Mucosa of descending colon (tissue), 3 donors: ENCODE data around the gene BMAL1. TPM values are rescaled to one million over a fixed set of nuclear protein-coding genes. Genes with fewer than 3 reads are reported as not detected.

ENCODE experiments used
- ATAC-seq: fragments of 200-7000 bp; cut with Tn5 transposase; one replicate; pipeline ENCODE4 v1.9.1; 2020; ENCODE audit warnings: mild to moderate bottlenecking, moderate library complexity
- DNase-seq, 3 donors: peaks; one replicate each; pipeline ENCODE4 v3.0.0-alpha.2; 2020
- H3K36me3 ChIP-seq: fragments of 200-600 bp; one replicate; pipeline ENCODE4 v1.8.0; 2021; ENCODE audit warnings: low read depth, mild to moderate bottlenecking
- H3K4me1 ChIP-seq: fragments of 200-600 bp; one replicate; pipeline ENCODE4 v1.8.0; 2021; ENCODE audit warnings: low read depth, mild to moderate bottlenecking
- H3K4me3 ChIP-seq: fragments of 200-600 bp; one replicate; pipeline ENCODE4 v1.8.0; 2021; ENCODE audit warnings: mild to moderate bottlenecking
- H3K9me3 ChIP-seq: fragments of 200-600 bp; one replicate; pipeline ENCODE4 v1.8.0; 2021; ENCODE audit warnings: mild to moderate bottlenecking
- intact Hi-C, 2 donors: fragments of 100-400 bp; cut with DNase I in 1 of 2; cut with micrococcal nuclease in 1 of 2; formaldehyde crosslinking; loops; one replicate each; pipeline versions ENCODE4 v1.11.0 to v1.11.1; 2022; cut with DNase I, micrococcal nuclease
- total RNA-seq, 3 donors: library from RNA; stranded (reverse); fragmentation: NEBNext Ultra II Directional in 2 of 3; extraction: Animal tissue kit (Norgen Biotek cat#: 25700) in 2 of 3; gene quantifications; one replicate each; pipeline versions ENCODE4 v1.2.1 to v1.2.4, GENCODE V29; 2021 to 2023
- TF ChIP-seq, protein P1 (sequence below): fragments of 200-600 bp; IDR thresholded peaks from one replicate; pipeline ENCODE4 v1.8.0; 2022; ENCODE audit warnings: antibody characterized with exemption, mild to moderate bottlenecking
- donor health status: DM: no; HTN: no; CAD: no; lungs with moderate emphysema.
- donor health status: DM: no; HTN: no; CAD: no.
- donor health status: DM: no; HTN: yes; CAD: no.

Gene BMAL1
- total RNA-seq, 3 donors from 2014 or later = 26.6 to 40.1 (median 29.8) TPM

- DNase-seq = no peak
- ATAC-seq = peak; percentile 27
- TF ChIP-seq, protein P1, sequence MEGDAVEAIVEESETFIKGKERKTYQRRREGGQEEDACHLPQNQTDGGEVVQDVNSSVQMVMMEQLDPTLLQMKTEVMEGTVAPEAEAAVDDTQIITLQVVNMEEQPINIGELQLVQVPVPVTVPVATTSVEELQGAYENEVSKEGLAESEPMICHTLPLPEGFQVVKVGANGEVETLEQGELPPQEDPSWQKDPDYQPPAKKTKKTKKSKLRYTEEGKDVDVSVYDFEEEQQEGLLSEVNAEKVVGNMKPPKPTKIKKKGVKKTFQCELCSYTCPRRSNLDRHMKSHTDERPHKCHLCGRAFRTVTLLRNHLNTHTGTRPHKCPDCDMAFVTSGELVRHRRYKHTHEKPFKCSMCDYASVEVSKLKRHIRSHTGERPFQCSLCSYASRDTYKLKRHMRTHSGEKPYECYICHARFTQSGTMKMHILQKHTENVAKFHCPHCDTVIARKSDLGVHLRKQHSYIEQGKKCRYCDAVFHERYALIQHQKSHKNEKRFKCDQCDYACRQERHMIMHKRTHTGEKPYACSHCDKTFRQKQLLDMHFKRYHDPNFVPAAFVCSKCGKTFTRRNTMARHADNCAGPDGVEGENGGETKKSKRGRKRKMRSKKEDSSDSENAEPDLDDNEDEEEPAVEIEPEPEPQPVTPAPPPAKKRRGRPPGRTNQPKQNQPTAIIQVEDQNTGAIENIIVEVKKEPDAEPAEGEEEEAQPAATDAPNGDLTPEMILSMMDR = no peak
- intact Hi-C loops = no loop called here
- Histone ChIP-seq H3K4me3 (no peak overlapping the region), H3K4me1 (peaks cover 17% of the 10 kb centered on the region), H3K36me3 (no peaks in the 10 kb centered on the region), H3K9me3 (no peaks in the 10 kb centered on the region)
Measured at GRCh38 chr11:13329670-13330356, 52.2 kb downstream of the BMAL1 start.

DNA sequence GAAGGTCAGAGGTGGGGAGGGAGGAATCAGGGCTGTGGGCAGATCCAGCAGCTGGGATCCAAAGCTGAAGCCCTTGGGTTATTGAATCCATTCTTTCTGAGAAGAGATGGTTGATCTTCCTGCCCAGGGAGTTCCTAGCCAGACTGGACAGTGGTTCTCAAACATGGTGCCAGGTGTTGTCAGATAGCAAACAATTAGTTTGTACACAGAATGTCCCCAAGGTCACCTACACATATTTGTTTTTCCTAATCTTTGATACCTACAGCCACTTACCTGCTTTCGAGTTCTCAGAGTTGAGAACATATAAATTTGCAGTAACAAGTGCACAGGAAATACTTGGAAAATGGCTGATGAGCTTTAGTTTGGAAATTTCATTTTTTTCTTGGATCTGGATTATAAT, 54.5 kb downstream of the BMAL1 start:
- H3K9me3 ChIP-seq = no peaks in the 10 kb centered on the region
- TF ChIP-seq, protein P1 = no peak
- intact Hi-C loops = no loop called here
- DNase-seq (no peak), ATAC-seq (no peak)
- H3K4me1 ChIP-seq = peaks cover 17% of the 10 kb centered on the region
- no peaks in the 10 kb centered on the region for H3K36me3 ChIP-seq
- no peak overlapping the region for H3K4me3 ChIP-seq

DNA sequence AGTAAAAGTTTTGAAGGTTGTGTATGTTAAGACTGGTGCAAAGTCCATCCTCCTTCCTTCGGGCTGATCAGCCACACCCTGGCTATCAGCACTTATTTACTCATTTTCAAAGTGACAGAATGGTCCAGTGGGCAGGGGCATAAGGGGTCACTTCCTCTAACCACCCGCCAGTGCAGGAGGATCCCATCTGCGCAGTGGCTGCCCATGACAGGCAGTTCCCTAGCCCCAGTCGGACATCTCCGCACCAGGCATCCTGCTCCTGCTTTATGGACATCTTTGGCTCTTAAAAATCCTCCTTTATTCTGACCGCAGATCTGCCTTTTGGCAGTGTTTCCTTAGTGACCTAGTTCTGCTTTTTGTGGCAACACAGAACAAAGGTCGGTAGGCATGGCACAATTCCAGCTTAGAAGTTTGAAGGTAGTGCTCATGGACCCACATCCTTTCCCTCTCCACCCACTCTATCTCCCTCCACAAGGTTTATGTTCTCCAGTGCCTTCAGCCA, 55.9 kb downstream of the BMAL1 start:
- intact Hi-C loops = no loop called here
- Histone ChIP-seq H3K4me3 (no peak overlapping the region), H3K9me3 (no peaks in the 10 kb centered on the region), H3K36me3 (no peaks in the 10 kb centered on the region), H3K4me1 (peaks cover 23% of the 10 kb centered on the region)
- peak in 2 of 3 donors; percentile 48 to 74 for DNase-seq
- TF ChIP-seq, protein P1 = no peak
- ATAC-seq = peak; percentile 74

DNA sequence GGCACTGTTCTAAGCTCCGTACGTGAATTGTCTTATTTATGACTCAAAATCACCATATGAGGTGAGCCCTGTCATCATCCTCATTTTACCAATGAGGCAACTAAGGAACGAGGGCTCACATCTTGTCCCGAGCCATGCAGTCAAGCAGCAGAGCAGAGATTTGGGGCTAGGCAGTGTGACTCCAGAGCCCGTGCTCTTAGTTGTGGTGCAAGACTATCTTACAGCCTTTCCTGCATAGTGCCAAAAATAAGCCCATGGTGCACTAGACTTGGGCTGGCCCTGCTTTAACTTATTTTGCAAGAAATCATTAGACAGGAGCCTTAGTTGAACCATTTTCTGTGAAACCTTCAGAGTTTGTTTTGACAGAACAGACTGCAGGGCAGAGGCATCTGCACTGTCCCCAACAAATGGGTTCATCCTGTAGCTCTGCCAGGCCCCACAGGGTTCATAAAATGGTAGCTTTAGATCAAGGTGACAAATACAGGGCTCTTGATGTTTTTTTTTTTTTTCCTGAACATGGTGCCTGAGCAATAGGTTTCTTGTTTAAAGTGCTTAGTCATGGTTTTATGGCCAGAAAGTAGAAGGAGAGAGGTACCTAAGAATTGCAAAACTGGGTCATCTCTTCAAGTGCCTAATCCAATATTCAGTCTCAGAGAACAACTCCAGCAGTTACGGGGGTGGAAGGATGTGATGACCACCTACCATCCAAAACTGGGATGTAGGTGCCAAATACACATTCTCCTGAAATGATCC, 56.6 kb downstream of the BMAL1 start:
- ATAC-seq (peak; percentile 10), DNase-seq (no peak)
- no peak overlapping the region for H3K4me3 ChIP-seq
- intact Hi-C loops = no loop called here
- peaks cover 29% of the 10 kb centered on the region for H3K4me1 ChIP-seq
- TF ChIP-seq, protein P1 = no peak
- no peaks in the 10 kb centered on the region for H3K9me3 ChIP-seq
- H3K36me3 ChIP-seq = no peaks in the 10 kb centered on the region

GRCh38 chr11:13335319-13335718, 57.7 kb downstream of the BMAL1 start:
- H3K4me3 ChIP-seq = no peak overlapping the region
- no peaks in the 10 kb centered on the region for H3K9me3 ChIP-seq
- no peaks in the 10 kb centered on the region for H3K36me3 ChIP-seq
- ATAC-seq (peak; percentile 60), DNase-seq (peak in 2 of 3 donors; percentile 64 to 88)
- TF ChIP-seq, protein P1 = peak; percentile 69
- peaks cover 29% of the 10 kb centered on the region for H3K4me1 ChIP-seq
- intact Hi-C loops = no loop called here
